ENCODE results near the gene GPC3. TPM values are rescaled to one million over a fixed set of nuclear protein-coding genes. Genes with fewer than 3 reads are reported as not detected.
"Not testable (repeated sequence)": the region's sequence is repeated elsewhere in the genome, so short reads cannot be mapped to it uniquely, and the experiment has no call there.

GPC3 gene
- total RNA-seq, 1 donor from 2014 or later = not detected

DNA sequence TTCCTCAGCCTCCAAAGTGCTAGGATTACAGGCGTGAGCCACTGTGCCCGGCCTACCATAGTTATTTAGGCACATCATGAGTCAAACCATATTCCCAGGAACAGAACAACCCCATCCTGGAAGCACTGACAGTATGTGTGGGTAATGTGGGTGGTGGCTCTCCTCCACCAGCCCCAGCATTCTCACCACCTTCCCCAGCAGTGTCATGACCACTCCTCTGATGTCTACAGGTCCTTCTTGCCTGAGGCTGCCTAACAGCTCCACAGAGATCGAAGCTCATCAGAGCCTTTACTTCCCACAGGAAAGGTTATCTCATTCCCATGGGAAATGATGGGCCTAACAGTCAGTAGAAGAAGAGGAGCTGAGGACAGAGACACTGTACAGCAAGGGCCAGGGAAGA, 440.6 kb downstream of the GPC3 start:
- DNase-seq = no peak

DNA sequence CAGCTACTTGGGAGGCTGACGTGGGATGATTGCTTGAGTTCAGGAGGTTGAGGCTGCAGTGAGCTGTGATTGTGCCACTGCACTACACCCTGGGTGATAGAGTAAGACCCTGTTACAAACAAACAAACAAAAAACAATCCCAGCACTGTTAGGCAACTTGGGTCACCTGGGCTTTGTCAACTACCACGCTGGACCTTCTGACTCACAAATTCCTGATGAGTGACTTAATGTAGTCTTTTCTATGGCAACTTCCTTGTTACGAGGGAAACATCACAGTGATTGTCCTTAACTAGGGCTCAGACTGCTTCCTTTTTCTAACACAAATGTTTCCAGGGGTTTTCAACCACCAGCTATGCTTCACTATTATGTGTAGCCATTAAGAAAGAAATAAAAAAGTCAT, 441.3 kb downstream of the GPC3 start:
- DNase-seq = no peak

DNA sequence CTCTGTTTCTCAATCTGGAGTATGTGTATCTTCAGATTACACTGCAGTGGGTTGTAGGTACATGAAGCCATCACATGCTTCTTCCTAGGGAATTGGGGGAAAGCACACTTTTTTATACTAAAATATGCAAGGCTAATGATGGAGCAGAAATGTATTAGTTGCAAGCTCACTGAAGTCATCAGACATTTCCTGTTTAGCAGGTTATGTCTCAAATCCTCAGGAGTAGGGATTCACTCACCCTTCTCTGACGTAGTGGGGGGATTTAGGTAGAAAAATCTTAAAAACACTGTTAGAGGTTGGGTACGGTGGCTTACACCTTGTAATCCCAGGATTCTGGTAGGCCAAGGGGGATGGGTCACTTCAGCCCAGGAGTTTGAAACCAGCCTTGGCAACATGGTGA, 441.7 kb downstream of the GPC3 start:
- DNase-seq = no peak

- DNase-seq = no peak
Observed at GRCh38 chrX:133542476-133542875, 442.9 kb downstream of the GPC3 start.

DNA sequence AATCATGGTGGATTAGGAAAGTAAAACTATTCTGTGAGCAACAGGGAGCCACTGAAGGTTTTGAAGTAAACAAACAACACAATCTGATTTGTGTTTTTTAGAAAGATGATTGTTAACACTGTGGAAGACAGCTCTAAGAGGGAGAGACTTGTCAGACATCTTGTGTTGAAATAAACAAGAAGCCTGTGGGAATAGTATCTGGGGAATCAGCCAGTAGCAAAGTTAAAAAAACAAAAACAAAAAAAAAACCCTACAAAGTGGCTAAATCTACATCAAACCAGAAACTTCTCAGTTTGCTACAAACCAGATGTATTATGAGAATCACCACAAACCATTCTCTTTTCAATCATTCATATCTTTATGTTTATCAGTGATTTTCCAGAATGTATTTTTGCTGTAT, 444.4 kb downstream of the GPC3 start:
- DNase-seq = no peak

- DNase-seq = no peak
Observed at GRCh38 chrX:133538148-133538547, 447.2 kb downstream of the GPC3 start.

- DNase-seq = no peak
Observed at GRCh38 chrX:133537142-133537541, 448.3 kb downstream of the GPC3 start.

GRCh38 chrX:133535066-133535465, 450.3 kb downstream of the GPC3 start:
- no peak for DNase-seq

GRCh38 chrX:133534172-133534571, 451.2 kb downstream of the GPC3 start:
- no peak for DNase-seq

- no peak for DNase-seq
Observed at GRCh38 chrX:133533249-133533648, 452.1 kb downstream of the GPC3 start.

DNA sequence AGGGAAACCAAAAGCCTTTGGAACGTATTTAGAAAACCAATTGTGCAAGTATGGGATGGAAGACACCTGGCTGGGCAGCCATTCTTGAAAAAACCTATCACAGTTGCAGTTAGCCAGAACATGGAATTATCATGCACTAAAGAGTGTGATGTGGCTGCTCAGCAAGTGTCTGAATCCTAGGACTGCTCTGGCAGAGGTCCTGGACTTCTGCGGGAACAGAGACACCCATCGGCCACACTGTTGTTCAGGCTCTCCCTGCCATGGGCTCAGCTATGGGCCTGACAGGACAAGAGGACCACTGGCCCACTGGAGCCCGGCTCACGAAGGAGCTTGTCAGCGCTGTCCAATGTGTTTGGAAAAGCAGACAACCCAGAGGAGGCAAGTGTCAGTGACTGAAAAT, 454.4 kb downstream of the GPC3 start:
- DNase-seq = no peak

DNA sequence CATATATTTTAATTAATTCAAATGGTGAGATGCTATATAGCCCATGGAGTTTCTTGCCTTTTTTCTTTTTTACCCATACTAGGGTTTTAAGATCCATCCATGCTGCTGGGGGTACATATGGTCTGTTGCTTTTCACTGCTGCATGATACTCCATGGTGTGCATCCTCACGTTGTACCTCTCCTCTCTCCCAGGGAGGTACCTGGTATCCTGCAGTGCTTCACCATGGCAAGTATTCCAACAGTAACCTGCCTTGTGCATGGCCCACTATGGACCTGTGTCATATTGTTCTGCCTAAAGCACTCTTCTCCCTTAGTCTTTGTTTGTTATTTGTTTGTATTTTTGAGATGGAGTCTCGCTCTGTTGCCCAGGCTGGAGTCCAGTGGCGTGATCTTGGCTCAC, 455.8 kb downstream of the GPC3 start:
- no peak for DNase-seq

DNA sequence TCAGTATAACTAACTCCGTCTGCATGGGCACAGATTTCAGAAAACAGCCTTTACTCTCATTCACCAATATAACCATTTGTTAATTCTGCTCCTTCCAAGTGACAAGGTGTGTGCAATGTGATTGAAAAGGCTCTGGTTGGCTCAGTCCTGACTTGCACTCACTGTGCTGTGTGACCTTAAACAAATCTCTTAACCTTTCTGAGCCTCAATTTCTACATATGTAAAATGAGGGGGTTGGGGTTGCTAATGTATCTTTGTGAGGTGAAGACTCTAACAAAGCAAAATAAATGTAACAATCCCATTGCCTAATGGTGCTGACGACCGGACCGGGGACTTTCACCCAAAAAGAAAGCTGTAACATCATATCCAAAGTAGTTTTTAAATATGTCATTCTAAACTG, 457.6 kb downstream of the GPC3 start:
- DNase-seq = no peak

- DNase-seq = no peak
Observed at GRCh38 chrX:133527415-133527814, 458.0 kb downstream of the GPC3 start.

GRCh38 chrX:133526773-133527172, 458.6 kb downstream of the GPC3 start:
- not testable (repeated sequence) for DNase-seq

DNA sequence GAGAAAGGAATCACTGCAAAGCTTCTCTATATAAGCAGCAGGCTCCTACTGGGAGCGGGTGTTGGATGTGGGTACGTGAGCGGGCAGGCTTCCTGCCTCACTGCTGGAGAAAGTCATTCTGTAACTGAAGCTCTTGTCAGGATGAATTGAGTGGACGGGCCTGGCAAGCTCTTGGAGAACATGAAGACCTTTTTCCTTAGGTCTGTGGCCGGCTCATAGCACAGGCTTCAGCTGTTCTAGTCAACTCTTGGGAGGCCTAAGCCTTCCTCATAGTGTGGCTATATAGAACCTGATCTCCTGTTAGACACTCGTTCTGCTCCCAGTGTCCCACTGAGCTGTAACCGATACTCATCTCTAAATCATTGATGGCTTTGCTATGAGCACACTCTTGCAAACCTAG, 461.9 kb downstream of the GPC3 start:
- DNase-seq = no peak

DNA sequence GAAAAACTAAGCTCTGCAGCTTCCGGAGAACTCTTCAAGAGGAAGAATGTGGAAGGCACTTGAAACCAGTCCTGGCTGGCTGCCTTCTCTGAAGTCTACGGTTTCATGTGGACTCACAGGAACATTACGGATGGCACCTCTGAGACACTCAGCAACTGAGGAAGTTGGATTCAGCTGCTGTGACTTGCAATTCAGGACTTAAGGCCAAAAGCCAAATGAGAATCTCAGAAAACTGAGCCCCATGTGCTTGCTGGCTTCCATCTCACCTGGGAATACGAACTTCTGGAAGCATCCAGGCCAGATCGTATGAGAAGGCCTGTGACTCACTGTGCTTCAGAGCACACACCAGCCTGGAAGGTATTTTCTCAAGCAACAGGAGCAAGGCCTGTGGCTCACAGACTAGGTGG, 462.3 kb downstream of the GPC3 start:
- no peak for DNase-seq

DNA sequence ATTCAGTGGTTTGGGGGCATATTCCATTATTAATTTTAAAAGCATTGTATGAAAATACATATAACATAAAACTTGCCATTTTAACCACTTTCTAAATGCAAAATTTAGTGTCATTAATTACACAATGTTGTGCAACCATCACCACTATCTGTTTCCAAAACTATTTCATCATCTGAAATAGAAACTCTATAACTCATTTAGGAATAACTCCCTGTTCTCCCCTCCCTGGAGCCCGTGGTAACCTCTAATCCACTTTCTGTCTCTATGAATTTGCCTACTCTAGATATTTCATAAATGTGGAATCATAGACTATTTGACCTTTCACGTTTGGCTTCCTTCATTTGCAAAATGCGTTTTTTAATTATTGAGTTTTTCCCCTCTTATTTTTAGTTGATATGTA, 468.7 kb downstream of the GPC3 start:
- DNase-seq = no peak

GRCh38 chrX:133514486-133514885, 470.9 kb downstream of the GPC3 start:
- no peak for DNase-seq

DNA sequence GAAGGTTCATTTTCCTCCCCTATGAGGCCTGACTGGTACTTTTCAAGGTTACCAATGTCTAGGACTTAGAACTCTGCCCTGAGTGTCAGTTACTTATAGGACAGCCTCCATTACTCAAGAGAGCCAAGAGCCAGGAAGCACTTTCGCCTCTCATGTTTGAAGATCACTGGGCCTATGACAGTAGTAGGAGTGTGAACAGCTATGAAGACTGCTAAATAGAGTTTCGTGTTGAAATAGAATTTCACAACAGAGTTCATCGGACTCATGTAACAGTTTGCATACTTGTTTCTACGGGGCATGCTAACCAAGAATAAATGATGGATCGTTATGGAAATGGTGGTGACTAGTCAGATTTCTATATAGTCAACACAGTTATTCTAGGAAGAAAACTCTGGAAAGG, 472.3 kb downstream of the GPC3 start:
- DNase-seq = no peak

DNA sequence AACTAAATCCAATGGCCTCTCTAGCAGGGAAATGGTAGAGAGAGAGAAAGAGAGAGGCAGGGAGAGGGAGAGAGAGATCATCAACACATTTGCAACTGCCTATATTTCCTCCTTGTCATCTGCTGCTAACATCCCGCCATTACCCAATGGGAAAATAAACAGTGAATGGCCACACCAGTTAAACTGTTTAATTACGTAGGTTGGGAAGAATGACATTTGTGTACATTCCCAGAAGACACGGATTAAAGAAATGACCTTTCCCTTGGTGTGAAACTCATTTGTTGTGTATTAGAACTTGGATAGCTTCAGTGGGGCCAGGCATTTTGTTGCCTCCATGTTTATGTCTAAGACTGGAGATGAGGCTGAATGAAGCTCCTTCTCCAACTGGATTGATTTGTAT, 474.4 kb downstream of the GPC3 start:
- no peak for DNase-seq

- DNase-seq = no peak
Observed at GRCh38 chrX:133497356-133497755, 488.0 kb downstream of the GPC3 start.

DNA sequence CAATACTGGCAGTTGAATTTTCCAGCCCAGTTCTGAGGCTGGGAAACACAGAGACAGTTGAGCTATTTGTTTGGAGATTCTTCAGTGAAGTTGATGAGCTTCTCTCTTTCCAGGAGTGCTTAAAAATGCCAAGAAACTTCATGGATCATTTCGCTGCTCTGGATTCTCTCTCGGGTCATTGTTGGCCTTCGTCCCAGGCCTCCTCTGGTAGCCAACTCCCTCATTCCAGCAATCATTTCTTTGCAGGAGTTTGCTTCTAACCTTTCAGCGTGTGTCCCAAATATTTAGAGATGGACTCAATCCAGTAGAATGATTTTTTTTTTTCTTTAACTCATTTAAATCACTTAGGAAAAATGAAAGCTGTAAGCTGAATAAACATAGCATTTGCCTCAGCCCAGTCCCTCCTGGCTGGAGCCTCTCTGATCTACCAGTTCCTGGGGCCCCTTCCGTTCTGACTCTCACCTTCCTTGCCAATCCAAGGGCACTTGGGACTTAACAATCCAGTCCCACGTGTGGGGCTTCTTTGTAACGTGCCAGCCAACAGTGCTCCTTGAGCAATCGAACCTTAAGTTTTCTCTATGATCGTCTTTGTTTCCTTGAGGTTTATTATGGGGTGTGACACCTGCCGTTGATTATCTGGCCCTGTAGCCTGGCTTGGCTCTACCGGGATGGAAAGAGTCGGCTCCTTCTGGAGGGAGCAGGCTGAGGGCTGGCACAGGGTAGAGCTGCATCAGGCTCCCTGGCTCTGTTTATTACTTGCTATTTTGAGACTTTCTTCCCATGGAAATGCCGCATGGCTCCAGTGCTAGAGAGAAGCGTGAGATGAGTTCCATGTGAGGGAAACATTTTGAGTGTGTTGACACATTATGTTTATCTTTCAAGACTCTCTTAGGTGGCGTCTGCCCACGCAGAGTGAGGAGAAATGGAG, 489.7 kb downstream of the GPC3 start:
- no peak for DNase-seq

- no peak for DNase-seq
Observed at GRCh38 chrX:133493366-133493765, 492.0 kb downstream of the GPC3 start.

GRCh38 chrX:133490955-133491354, 494.4 kb downstream of the GPC3 start:
- DNase-seq = no peak
